PC-3 (cell line): Measurements from ENCODE around the gene AHNAK. TPM values are rescaled to one million over a fixed set of nuclear protein-coding genes. Genes with fewer than 3 reads are reported as not detected.

Experiments
- ATAC-seq: fragments of 200-7000 bp; cut with Tn5 transposase; 2 replicates; pipeline ENCODE4 v1.9.1; 2020; ENCODE audit warnings: mild to moderate bottlenecking, moderate library complexity
- BruUV-seq: library from RNA; stranded (reverse); fragments of 400-500 nt; replicated peaks from 2 replicates; lab custom pipeline; 2021; lab: Mats Ljungman, UMichigan
- CTCF ChIA-PET: fragments of 300-600 bp; sonication (Branson Sonifier 250); formaldehyde crosslinking; loops from one replicate; lab custom pipeline; 2022; ENCODE audit warnings: antibody characterized with exemption; lab: Charles Lee
- POLR2A ChIA-PET: fragments of 300-600 bp; sonication (Branson Sonifier 250); formaldehyde crosslinking; loops from one replicate; lab custom pipeline; 2022; ENCODE audit warnings: antibody characterized with exemption; ENCODE audit not compliant: unreplicated experiment; lab: Charles Lee
- DNase-seq: peaks from one replicate; pipeline ENCODE4 v3.0.0-alpha.2; 2015
- H2AFZ ChIP-seq: fragments of 300-600 bp; sonication (generic); 2 replicates; pipeline ENCODE4 v1.6.0; 2016; ENCODE audit warnings: antibody characterized with exemption, low read length
- H3F3A ChIP-seq: fragments of 300-600 bp; sonication (generic); one replicate; pipeline ENCODE4 v1.6.0; 2017; ENCODE audit warnings: antibody characterized with exemption, low read length, control low read depth, mild to moderate bottlenecking; ENCODE audit not compliant: unreplicated experiment
- H3K27ac ChIP-seq: fragments of 300-600 bp; sonication (generic); 2 replicates; pipeline ENCODE4 v1.5.1; 2016; ENCODE audit warnings: mild to moderate bottlenecking, low read length
- H3K27me3 ChIP-seq: fragments of 300-600 bp; sonication (generic); 2 replicates; pipeline ENCODE4 v1.6.1; 2016; ENCODE audit warnings: low read length, mixed read lengths
- H3K36me3 ChIP-seq: fragments of 300-600 bp; sonication (generic); 2 replicates; pipeline ENCODE4 v1.6.1; 2016; ENCODE audit warnings: low read depth, mixed run types, low read length, mixed read lengths
- H3K4me1 ChIP-seq: fragments of 300-600 bp; sonication (generic); 2 replicates; pipeline ENCODE4 v1.5.1; 2016; ENCODE audit warnings: low read length; ENCODE audit not compliant: insufficient read depth
- H3K4me2 ChIP-seq: fragments of 300-600 bp; sonication (generic); 2 replicates; pipeline ENCODE4 v1.6.0; 2016; ENCODE audit warnings: low read length
- H3K4me3 ChIP-seq: fragments of 300-600 bp; sonication (generic); 2 replicates; pipeline ENCODE4 v1.5.1; 2016; ENCODE audit warnings: mild to moderate bottlenecking, low read length, mixed read lengths
- H3K79me2 ChIP-seq: fragments of 300-600 bp; sonication (generic); 2 replicates; pipeline ENCODE4 v1.6.1; 2017; ENCODE audit warnings: low read length, mixed read lengths
- H3K9ac ChIP-seq: fragments of 300-600 bp; sonication (generic); 2 replicates; pipeline ENCODE4 v1.6.0; 2016; ENCODE audit warnings: mild to moderate bottlenecking, low read length
- H3K9me2 ChIP-seq: fragments of 300-600 bp; sonication (generic); replicated peaks from 2 replicates; pipeline ENCODE4 v1.6.1; 2016; ENCODE audit warnings: mixed run types, low read length, mixed read lengths
- H3K9me3 ChIP-seq: fragments of 300-600 bp; sonication (generic); 2 replicates; pipeline ENCODE4 v1.6.1; 2016; ENCODE audit warnings: low read length, mixed read lengths
- H4K20me1 ChIP-seq: fragments of 300-600 bp; sonication (generic); 2 replicates; pipeline ENCODE4 v1.6.1; 2016; ENCODE audit warnings: low read length, mixed read lengths
- CTCF ChIP-seq: fragments of 300-600 bp; sonication (generic); conservative IDR thresholded peaks from 2 replicates; pipeline ENCODE4 v1.5.1; 2017; ENCODE audit warnings: antibody characterized with exemption, low read depth, mild to moderate bottlenecking, low read length
- EZH2 ChIP-seq: fragments of 300-600 bp; sonication (generic); IDR thresholded peaks from one replicate; pipeline ENCODE4 v1.6.1; 2017; ENCODE audit warnings: antibody characterized with exemption, mild to moderate bottlenecking, low read length; ENCODE audit not compliant: unreplicated experiment
- EZH2phosphoT487 ChIP-seq: fragments of 300-600 bp; sonication (generic); IDR thresholded peaks from 2 replicates; pipeline ENCODE4 v1.6.1; 2018; ENCODE audit warnings: mild to moderate bottlenecking, antibody characterized with exemption, low read length, borderline replicate concordance
- intact Hi-C: fragments of 100-400 bp; cut with micrococcal nuclease; formaldehyde crosslinking; loops from 2 replicates; pipeline ENCODE4 v1.9.0; 2023
- total RNA-seq: library from RNA; depleted of rRNA; stranded (reverse); fragments of >200 nt; gene quantifications from 2 replicates; pipeline ENCODE4 v1.2.3, GENCODE V29; 2014

Gene AHNAK
- total RNA-seq, 1 experiment from 2014 or later = 287 TPM

GRCh38 chr11:62498492-62499286 lies 47.9 kb downstream of the AHNAK start:
- Histone ChIP-seq H3F3A (no peaks in the 10 kb centered on the region), H3K4me2 (no peak overlapping the region), H4K20me1 (no peaks in the 10 kb centered on the region), H3K9ac (no peak overlapping the region), H3K27ac (no peak overlapping the region), H3K36me3 (no peaks in the 10 kb centered on the region), H3K9me3 (no peaks in the 10 kb centered on the region), H3K79me2 (no peaks in the 10 kb centered on the region), H2AFZ (no peak overlapping the region), H3K4me3 (no peak overlapping the region), H3K9me2 (no peaks in the 10 kb centered on the region), H3K4me1 (peaks cover 34% of the 10 kb centered on the region), H3K27me3 (no peaks in the 10 kb centered on the region)
- intact Hi-C loops = no loop called here
- ChIA-PET CTCF (interaction anchor here (0.6 to 0.8 kb wide), 2 partner anchors 10 to 74 kb away, joined by 5 to 6 read pairs; no protein-coding TSS in a partner anchor), POLR2A (no interaction called here)
- BruUV-seq = no TSS peak
- DNase-seq (no peak), ATAC-seq (no peak)
- TF ChIP-seq EZH2phosphoT487 (no peak), EZH2 (no peak), CTCF (no peak)

- Histone ChIP-seq H4K20me1 (no peaks in the 10 kb centered on the region), H3K4me2 (peak overlapping the region; percentile 21; the same call in 1 of the 2 replicates), H3K9me3 (no peaks in the 10 kb centered on the region), H3K9ac (no peak overlapping the region), H3K4me1 (peaks cover 34% of the 10 kb centered on the region), H2AFZ (no peak overlapping the region), H3K36me3 (no peaks in the 10 kb centered on the region), H3K27me3 (no peaks in the 10 kb centered on the region), H3K4me3 (no peak overlapping the region), H3K27ac (peak overlapping the region; percentile 26), H3K9me2 (no peaks in the 10 kb centered on the region), H3K79me2 (no peaks in the 10 kb centered on the region), H3F3A (no peaks in the 10 kb centered on the region)
- TF ChIP-seq EZH2phosphoT487 (no peak), EZH2 (no peak), CTCF (no peak)
- BruUV-seq = no TSS peak
- DNase-seq (no peak), ATAC-seq (no peak)
- ChIA-PET CTCF (interaction anchor here (0.8 to 2.3 kb wide), 8 partner anchors 42 to 103 kb away, joined by 3 to 20 read pairs (median 7); no protein-coding TSS in a partner anchor), POLR2A (interaction anchor here (1.2 kb wide), 1 partner anchor 76 kb away, joined by 4 read pairs; the partner anchor contains the start of gene EEF1G)
- intact Hi-C loops = no loop called here
These were observed 48.6 kb downstream of the AHNAK start for GRCh38 chr11:62498031-62498430.
